ENCODE results near the gene DLGAP1. TPM values are rescaled to one million over a fixed set of nuclear protein-coding genes. Genes with fewer than 3 reads are reported as not detected.
A peak's percentile ranks its signal among the peaks of the same experiment; 100 is the strongest.
"Not testable (repeated sequence)": the region's sequence is repeated elsewhere in the genome, so short reads cannot be mapped to it uniquely, and the experiment has no call there.

DLGAP1 gene
- 0.14 TPM in 1 of 2 replicates, not detected in the other for total RNA-seq (2014; rRNA removed; shearing (Covaris generic); ENCODE audit: low replicate concordance)

DNA sequence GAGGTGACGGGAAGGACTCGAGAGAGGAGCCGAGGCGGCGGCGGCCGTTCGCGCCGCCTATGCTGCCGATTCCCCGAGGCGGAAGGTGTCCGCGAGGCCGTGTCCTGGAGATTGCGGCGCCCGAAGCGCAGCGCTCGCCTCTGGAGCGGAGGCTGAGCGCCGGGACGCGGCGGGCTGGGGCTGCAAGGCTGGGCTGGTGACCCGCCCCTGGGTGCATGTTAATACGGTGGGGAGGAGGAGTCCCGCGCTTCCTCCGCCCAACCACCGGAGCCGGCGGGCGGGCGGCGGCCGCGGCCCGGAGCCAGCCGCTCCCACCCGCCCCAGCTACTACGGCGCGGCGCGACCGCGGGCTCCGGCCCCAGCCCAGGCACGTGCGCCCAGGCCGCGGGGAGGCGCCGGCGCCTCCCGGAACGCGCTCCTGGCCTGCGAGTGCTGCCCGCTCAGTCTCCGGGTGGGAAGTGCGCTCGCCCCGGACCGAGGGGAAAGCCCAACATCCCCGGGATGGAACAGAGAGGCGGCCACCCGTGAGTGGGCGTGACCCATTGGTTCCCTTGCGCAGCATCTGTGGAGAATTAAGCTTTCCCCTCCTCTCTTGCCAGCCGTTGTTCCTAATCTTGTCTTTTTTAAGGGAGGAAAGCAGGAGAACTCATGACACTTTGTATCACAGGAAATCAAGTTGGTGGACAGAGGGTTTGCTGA lies at the start of gene DLGAP1:
DLGAP1 (minus strand) TSS at position 195 of the 699 bp plus-strand sequence.
- no peak for DNase-seq (ENCODE audit: low read depth)
- in situ Hi-C loops (cut with HindIII; ENCODE audit: low pct_unique_long_range_greater_than_20kb, low sequenced_read_pairs) = no loop called here

DNA sequence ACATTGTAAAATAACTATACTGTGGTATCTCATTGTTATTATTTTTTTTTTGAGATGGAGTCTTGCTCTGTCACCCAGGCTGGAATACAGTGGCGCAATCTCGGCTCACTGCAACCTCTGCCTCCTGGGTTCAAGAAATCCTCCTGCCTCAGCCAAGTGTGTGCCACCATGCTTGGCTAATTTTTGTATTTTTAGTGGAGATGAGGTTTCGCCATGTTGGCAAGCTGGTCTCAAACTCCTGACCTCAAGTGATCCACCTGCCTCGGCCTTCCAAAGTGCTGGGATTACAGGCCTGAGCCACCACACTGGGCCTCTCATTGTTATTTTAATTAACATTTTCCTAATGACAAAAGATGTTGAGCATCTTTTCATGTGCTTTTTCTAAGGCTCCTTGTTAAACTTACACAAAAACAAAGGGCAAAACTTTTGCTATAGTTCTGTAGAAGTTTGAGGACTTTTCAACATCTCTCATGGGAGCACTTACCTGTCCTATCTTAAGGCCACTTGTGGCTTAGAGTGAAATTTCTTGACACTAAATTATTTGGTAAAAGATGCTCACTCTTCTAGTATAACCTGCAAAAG lies 39.7 kb upstream of the DLGAP1 start:
- not testable (repeated sequence) for DNase-seq (ENCODE audit: low read depth)

GRCh38 chr18:4468511-4468910 lies 13.4 kb upstream of the DLGAP1 start:
- DNase-seq (ENCODE audit: low read depth) = no peak
- in situ Hi-C loops (cut with HindIII; ENCODE audit: low pct_unique_long_range_greater_than_20kb, low sequenced_read_pairs) = no loop called here

More for the DNA sequence above, 39.7 kb upstream of the DLGAP1 start:
- in situ Hi-C loops (cut with HindIII; ENCODE audit: low pct_unique_long_range_greater_than_20kb, low sequenced_read_pairs) = not testable (repeated sequence)

- no peak for DNase-seq (ENCODE audit: low read depth)
- in situ Hi-C loops (cut with HindIII; ENCODE audit: low pct_unique_long_range_greater_than_20kb, low sequenced_read_pairs) = no loop called here
These were observed 482 bp downstream of the DLGAP1 start for GRCh38 chr18:4454537-4455112.

DNA sequence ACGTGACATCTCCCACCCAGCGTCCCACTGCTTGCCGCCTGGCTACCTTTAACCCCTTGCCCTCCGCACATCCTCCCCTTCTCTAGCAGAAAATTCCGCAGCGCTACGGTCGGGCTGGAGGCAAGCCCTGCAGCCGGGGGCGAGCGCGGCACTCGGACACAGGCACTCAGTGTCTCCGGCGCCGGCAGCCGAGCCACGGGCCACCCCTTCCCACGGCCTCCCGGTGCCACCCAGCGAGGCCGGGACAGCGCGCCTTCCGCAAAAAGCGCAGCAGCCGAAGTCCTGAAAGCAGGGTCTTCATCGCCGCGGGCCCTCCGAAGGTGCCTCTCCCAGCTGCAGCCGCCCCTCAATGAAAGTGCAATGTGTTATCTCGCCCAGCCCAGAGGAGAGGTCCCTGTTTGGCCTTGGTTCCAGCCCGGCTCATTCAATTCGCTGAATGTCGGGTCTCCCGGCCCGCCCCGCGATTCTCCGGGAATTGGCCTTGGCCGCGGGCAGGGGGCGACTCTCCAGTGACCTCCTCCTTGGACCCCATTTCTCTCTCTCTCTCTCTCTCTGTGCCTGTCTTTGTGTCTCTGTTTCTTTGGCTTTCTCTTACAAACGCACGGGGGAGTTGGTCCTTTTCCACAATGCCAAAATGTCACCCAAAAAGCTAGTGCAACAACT lies 1.1 kb downstream of the DLGAP1 start:
- in situ Hi-C loops (cut with HindIII; ENCODE audit: low pct_unique_long_range_greater_than_20kb, low sequenced_read_pairs) = no loop called here
- DNase-seq (ENCODE audit: low read depth) = no peak

- no peak for DNase-seq (ENCODE audit: low read depth)
- in situ Hi-C loops (cut with HindIII; ENCODE audit: low pct_unique_long_range_greater_than_20kb, low sequenced_read_pairs) = no loop called here
These were observed 1.6 kb downstream of the DLGAP1 start for GRCh38 chr18:4453567-4453873.

GRCh38 chr18:4450065-4450658 lies 4.9 kb downstream of the DLGAP1 start:
- in situ Hi-C loops (cut with HindIII; ENCODE audit: low pct_unique_long_range_greater_than_20kb, low sequenced_read_pairs) = no loop called here
- DNase-seq (ENCODE audit: low read depth) = no peak

- in situ Hi-C loops (cut with HindIII; ENCODE audit: low pct_unique_long_range_greater_than_20kb, low sequenced_read_pairs) = no loop called here
- no peak for DNase-seq (ENCODE audit: low read depth)
These were observed 9.2 kb downstream of the DLGAP1 start for GRCh38 chr18:4445902-4446301.

DNA sequence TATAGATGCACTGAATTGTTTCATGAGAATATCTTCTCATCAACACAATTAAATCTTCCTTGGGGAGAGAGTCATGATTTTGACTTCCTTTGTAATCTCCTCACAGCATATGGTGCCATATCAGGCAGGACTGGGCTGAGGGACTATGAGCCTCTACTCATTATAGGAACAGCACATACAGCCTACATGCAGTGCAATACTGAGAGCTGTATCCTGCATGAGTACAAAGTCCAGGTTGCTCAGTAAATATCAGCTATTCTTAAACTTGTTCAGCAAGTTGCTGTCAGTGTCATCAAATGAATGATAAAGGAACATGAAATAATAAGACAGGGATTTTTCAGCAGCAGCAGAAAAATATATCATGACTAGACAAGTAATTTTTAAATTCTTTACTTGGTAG lies 10.8 kb downstream of the DLGAP1 start:
- DNase-seq (ENCODE audit: low read depth) = no peak
- in situ Hi-C loops (cut with HindIII; ENCODE audit: low pct_unique_long_range_greater_than_20kb, low sequenced_read_pairs) = no loop called here

- in situ Hi-C loops (cut with HindIII; ENCODE audit: low pct_unique_long_range_greater_than_20kb, low sequenced_read_pairs) = no loop called here
- DNase-seq (ENCODE audit: low read depth) = no peak
These were observed 14.0 kb downstream of the DLGAP1 start for GRCh38 chr18:4441098-4441497.

DNA sequence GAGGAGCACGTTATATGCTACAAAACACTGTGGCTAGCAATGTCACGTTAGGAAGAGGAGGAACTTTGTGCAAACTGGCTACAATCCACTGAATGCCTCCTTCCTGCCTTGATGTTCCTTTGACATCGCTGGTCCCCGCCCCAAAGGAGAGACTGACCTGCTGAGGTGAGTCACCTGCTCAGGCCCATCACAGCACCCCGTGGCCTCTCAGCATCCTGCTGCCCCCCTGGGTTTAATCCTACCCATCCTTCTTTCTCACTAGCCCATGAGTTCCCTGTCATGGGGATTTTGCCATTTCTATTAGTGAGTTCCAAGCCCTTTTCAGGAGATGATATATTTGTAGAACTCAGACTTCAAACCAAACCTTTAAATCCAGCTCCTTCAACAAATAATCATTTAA lies 16.2 kb downstream of the DLGAP1 start:
- in situ Hi-C loops (cut with HindIII; ENCODE audit: low pct_unique_long_range_greater_than_20kb, low sequenced_read_pairs) = no loop called here
- no peak for DNase-seq (ENCODE audit: low read depth)

- in situ Hi-C loops (cut with HindIII; ENCODE audit: low pct_unique_long_range_greater_than_20kb, low sequenced_read_pairs) = no loop called here
- peak; percentile 23 for DNase-seq (ENCODE audit: low read depth)
These were observed 21.4 kb downstream of the DLGAP1 start for GRCh38 chr18:4433717-4434116.

DNA sequence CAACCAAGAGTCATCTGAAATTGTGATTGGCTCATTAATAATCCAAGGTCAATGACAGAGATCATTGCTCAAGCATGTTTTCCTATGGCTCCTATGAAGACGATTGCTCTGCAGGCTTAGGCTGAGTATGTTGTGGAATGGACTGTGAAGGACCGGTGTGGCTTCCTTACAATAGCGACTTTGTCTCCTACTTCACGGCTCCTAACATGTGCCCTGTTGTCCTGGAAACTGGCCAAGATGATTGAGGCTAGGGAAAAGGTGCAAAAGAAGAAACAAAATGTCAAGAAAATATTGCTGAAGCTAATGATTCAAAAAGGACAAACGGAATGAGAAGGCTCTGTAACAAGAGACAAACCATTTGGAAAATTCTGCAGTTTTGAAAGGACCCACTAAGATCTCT lies 24.3 kb downstream of the DLGAP1 start:
- in situ Hi-C loops (cut with HindIII; ENCODE audit: low pct_unique_long_range_greater_than_20kb, low sequenced_read_pairs) = no loop called here

DNA sequence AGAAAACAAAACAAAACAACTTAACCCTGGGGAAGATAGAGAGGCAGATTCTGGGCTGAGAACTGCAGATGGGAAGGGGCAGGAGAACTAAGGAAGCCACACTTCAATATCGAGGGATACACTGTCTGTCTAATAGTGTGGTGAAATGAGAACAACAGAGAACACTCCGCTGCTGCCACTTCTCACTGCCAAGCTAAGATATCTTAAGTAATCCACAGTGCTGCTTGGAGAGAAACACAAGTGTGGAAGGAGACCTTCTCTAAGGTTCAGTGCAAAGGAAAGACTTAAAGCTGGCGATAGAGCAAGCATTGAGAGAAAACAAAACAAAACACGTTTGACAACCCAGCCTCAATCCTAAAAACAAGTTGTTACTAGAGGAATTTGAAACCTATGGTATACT lies 37.4 kb downstream of the DLGAP1 start:
- DNase-seq (ENCODE audit: low read depth) = no peak
- in situ Hi-C loops (cut with HindIII; ENCODE audit: low pct_unique_long_range_greater_than_20kb, low sequenced_read_pairs) = no loop called here

More for the DNA sequence above, 24.3 kb downstream of the DLGAP1 start:
- no peak for DNase-seq (ENCODE audit: low read depth)

DNA sequence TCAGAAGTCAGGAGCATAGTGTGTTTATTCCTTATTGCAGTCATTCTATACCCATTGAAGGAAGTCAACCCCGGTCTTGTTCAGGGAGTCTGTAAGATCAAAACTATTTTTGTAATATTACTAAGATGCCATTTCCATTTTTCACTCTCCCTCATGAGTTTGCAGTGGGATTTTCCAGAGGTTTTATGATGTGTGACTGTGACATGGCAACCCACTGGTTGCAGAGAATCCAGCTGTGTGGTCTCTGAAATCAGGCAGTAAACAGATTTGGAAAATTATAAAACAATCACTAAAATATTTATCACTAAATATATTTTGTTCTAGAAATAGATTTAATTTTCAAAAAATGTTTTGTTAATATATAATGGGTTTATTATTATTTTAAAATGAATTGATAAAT lies 38.1 kb downstream of the DLGAP1 start:
- in situ Hi-C loops (cut with HindIII; ENCODE audit: low pct_unique_long_range_greater_than_20kb, low sequenced_read_pairs) = no loop called here
- DNase-seq (ENCODE audit: low read depth) = no peak

- in situ Hi-C loops (cut with HindIII; ENCODE audit: low pct_unique_long_range_greater_than_20kb, low sequenced_read_pairs) = no loop called here
- no peak for DNase-seq (ENCODE audit: low read depth)
These were observed 42.8 kb downstream of the DLGAP1 start for GRCh38 chr18:4412286-4412685.

- DNase-seq (ENCODE audit: low read depth) = no peak
- in situ Hi-C loops (cut with HindIII; ENCODE audit: low pct_unique_long_range_greater_than_20kb, low sequenced_read_pairs) = no loop called here
These were observed 48.3 kb downstream of the DLGAP1 start for GRCh38 chr18:4406856-4407255.

- DNase-seq (ENCODE audit: low read depth) = peak; percentile 10
- in situ Hi-C loops (cut with HindIII; ENCODE audit: low pct_unique_long_range_greater_than_20kb, low sequenced_read_pairs) = no loop called here
These were observed 49.1 kb downstream of the DLGAP1 start for GRCh38 chr18:4405965-4406364.

GRCh38 chr18:4403836-4404235 lies 51.3 kb downstream of the DLGAP1 start:
- in situ Hi-C loops (cut with HindIII; ENCODE audit: low pct_unique_long_range_greater_than_20kb, low sequenced_read_pairs) = no loop called here
- no peak for DNase-seq (ENCODE audit: low read depth)
